Measurements from ENCODE around the gene PIAS3. TPM values are rescaled to one million over a fixed set of nuclear protein-coding genes. Genes with fewer than 3 reads are reported as not detected.

The PIAS3 gene
- total RNA-seq, 4 donors from 2014 or later = 43.8 to 78.4 (median 49.4) TPM

DNA sequence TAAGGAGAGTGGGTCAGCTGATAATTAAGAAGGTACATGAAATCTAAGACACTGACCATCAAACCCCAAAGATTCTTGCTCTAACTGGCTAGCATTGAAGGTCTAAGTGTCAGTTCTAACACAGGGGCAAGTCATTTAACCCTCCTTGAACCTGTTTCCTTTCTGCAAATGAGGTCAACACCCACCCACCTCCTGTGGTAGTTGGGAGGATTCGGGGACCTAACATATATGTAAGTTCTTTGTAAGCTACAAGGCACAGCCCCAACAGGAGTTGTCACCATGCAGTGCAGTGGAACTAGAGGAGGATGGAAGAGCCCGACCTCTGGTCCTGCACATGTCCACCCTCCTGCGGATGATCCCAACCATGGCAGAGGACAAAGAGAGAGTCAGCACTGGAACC is 11.1 kb downstream of the PIAS3 start:
- Histone ChIP-seq H3K4me1 (peaks cover 18% of the 10 kb centered on the region), H3K4me3 (no peak overlapping the region), H3K9me3 (no peaks in the 10 kb centered on the region), H3K36me3 (peaks cover 52% of the 10 kb centered on the region), H3K27ac (no peak overlapping the region), H3K27me3 (no peaks in the 10 kb centered on the region)
- TF ChIP-seq POLR2AphosphoS5 (IDR thresholded peaks at IDR 0.05) (no peak), EP300 (IDR thresholded peaks at IDR 0.05) (no peak), POLR2A (IDR thresholded peaks at IDR 0.05) (no peak)
- TF ChIP-seq, protein P1, sequence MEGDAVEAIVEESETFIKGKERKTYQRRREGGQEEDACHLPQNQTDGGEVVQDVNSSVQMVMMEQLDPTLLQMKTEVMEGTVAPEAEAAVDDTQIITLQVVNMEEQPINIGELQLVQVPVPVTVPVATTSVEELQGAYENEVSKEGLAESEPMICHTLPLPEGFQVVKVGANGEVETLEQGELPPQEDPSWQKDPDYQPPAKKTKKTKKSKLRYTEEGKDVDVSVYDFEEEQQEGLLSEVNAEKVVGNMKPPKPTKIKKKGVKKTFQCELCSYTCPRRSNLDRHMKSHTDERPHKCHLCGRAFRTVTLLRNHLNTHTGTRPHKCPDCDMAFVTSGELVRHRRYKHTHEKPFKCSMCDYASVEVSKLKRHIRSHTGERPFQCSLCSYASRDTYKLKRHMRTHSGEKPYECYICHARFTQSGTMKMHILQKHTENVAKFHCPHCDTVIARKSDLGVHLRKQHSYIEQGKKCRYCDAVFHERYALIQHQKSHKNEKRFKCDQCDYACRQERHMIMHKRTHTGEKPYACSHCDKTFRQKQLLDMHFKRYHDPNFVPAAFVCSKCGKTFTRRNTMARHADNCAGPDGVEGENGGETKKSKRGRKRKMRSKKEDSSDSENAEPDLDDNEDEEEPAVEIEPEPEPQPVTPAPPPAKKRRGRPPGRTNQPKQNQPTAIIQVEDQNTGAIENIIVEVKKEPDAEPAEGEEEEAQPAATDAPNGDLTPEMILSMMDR (IDR thresholded peaks at IDR 0.05) = no peak
- 72% methylated on average over 3 of the region's 3 CpGs for WGBS
- no peak for DNase-seq (ENCODE audit: low spot score in 2 of 2)

DNA sequence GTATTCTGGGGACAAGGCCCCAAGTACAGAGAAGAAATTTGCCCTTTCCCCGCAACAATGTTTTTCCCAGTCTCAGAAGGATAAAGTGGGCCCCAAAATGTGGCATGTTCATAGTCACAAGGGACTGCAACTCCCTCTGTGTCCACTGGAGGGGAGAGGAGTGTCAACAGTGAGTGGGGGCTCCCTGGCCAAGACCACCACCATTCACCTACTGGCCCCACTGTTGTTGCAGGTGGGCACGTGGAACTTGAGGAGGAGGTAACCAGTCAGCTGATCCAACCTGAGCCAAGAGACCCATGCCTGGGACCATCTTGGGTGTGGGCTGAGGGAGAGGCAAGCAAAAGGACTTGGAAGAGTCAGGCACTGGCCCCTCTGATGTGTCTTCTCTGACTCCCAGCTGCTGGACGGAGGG is 12.7 kb downstream of the PIAS3 start:
- Histone ChIP-seq H3K4me3 (peak overlapping the region; percentile 73), H3K36me3 (peaks cover 52% of the 10 kb centered on the region), H3K9me3 (no peaks in the 10 kb centered on the region), H3K4me1 (peaks cover 18% of the 10 kb centered on the region), H3K27ac (peak overlapping the region; percentile 80), H3K27me3 (no peaks in the 10 kb centered on the region)
- DNase-seq (ENCODE audit: low spot score in 2 of 2) = no peak
- WGBS = 61% methylated on average over 3 of the region's 3 CpGs
- TF ChIP-seq, protein P1 (IDR thresholded peaks at IDR 0.05) = peak; percentile 6 to 57
- TF ChIP-seq POLR2A (IDR thresholded peaks at IDR 0.05) = no peak

DNA sequence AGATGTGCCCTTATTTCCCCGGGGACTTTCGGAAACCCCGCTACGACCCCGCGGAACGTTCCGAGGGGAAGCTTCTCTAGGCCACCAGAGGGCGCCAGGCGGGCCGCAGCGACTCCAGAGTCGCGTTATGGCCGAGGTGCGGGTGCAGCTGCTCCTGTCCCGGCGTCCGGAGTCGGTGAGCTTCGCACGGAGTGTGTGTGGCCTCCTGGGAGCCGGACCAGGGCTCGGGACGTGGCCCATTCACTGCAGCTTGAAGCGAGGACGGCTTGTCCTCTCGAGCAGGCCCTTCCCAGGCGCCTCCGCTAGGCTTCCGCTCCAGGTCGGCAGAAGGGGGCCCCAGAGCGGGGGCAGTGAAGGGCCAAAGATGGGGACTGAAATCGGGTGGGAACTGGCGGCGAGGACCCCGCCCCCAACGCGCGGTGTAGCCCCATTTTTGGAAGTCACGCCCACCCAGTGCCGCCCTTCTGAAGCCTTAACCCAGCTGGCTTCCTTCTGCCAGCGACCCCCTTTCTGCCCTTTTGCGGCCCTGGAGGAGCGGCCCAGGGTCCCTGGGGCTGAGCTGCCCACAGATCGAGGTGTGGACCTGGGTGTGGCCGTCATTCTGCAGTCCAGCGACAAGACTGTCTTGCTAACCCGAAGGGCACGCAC is 13.2 kb downstream of the PIAS3 start, which contains the start of gene NUDT17:
NUDT17 (plus strand) TSS at position 117 of the 648 bp plus-strand sequence; CDS start at position 128, 11 bp downstream.
- peaks cover 18% of the 10 kb centered on the region for H3K4me1 ChIP-seq
- peak within 1 kb of the TSS; percentile 80 for H3K27ac ChIP-seq
- H3K4me3 ChIP-seq = peak within 1 kb of the TSS; percentile 73
- WGBS = 3% methylated on average over 25 of the region's 50 CpGs
- H3K36me3 ChIP-seq = peaks cover 52% of the 10 kb centered on the region
- peak; percentile 86 to 88 for DNase-seq (ENCODE audit: low spot score in 2 of 2)
- H3K27me3 ChIP-seq = no peaks in the 10 kb centered on the region
- TF ChIP-seq POLR2AphosphoS5 (IDR thresholded peaks at IDR 0.05) (no peak), POLR2A (IDR thresholded peaks at IDR 0.05) (no peak)
- TF ChIP-seq, protein P1 (IDR thresholded peaks at IDR 0.05) = peak; percentile 90 to 96
- H3K9me3 ChIP-seq = no peaks in the 10 kb centered on the region

DNA sequence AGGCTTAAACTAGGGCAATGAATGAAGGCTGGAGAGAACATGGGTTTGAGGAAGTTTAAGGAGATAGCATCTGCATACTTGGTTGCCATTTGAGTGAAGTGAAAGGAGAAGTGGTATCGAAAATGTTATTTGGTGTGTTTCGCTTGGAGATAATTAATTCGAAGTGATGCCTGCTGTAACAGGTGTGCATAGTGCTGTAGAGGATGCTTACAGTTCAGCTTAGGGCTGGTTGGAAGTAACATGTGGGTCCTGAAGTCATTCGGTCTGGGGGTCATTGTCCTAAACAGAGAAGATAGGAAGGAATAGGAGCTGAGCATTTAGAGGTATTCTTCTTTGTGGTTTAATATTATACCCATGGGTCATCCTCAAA is 13.8 kb downstream of the PIAS3 start:
- H3K4me1 ChIP-seq = peaks cover 18% of the 10 kb centered on the region
- DNase-seq (ENCODE audit: low spot score in 2 of 2) = no peak
- peak overlapping the region; percentile 73 for H3K4me3 ChIP-seq
- H3K36me3 ChIP-seq = peaks cover 52% of the 10 kb centered on the region
- WGBS = 23% methylated on average over 4 of the region's 4 CpGs
- no peaks in the 10 kb centered on the region for H3K27me3 ChIP-seq
- H3K27ac ChIP-seq = no peak overlapping the region
- no peak for TF ChIP-seq POLR2A (IDR thresholded peaks at IDR 0.05)
- TF ChIP-seq POLR2AphosphoS5 (IDR thresholded peaks at IDR 0.05) = no peak
- TF ChIP-seq EP300 (IDR thresholded peaks at IDR 0.05) = no peak
- TF ChIP-seq, protein P1 (IDR thresholded peaks at IDR 0.05) = no peak
- H3K9me3 ChIP-seq = no peaks in the 10 kb centered on the region

DNA sequence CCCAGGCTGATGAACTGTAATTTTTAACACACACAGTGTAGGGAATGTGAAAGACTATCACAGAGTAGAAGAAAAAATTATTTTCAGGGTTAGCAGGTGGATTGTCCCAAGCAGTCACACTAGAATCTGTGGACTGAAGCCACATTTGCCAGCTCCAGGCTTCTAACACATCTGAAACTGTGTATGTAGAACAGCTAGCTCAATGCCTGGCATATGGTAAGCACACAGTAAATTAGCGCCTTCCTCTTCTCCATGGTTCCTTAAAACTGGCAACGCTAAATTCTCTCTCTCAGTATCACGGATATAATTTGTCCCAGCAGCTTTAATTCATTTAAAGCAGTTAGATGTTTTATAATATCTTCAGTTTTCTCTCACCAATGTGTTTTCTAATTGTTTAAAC is 15.8 kb downstream of the PIAS3 start:
- H3K36me3 ChIP-seq = peaks cover 52% of the 10 kb centered on the region
- TF ChIP-seq, protein P1 (IDR thresholded peaks at IDR 0.05) = no peak
- no peak for TF ChIP-seq EP300 (IDR thresholded peaks at IDR 0.05)
- no peak for TF ChIP-seq POLR2A (IDR thresholded peaks at IDR 0.05)
- TF ChIP-seq POLR2AphosphoS5 (IDR thresholded peaks at IDR 0.05) = no peak

More for the DNA sequence above, 15.8 kb downstream of the PIAS3 start:
- 75% methylated on average over 3 of the region's 3 CpGs for WGBS
- Histone ChIP-seq H3K27me3 (no peaks in the 10 kb centered on the region), H3K4me1 (peaks cover 18% of the 10 kb centered on the region), H3K27ac (no peak overlapping the region), H3K4me3 (no peak overlapping the region), H3K9me3 (no peaks in the 10 kb centered on the region)
- no peak for DNase-seq (ENCODE audit: low spot score in 2 of 2)

All from suprapubic skin (tissue), 4 donors.